CD4-positive, alpha-beta T cell (primary cell): ENCODE measurements around the gene ERLEC1. TPM values are rescaled to one million over a fixed set of nuclear protein-coding genes. Genes with fewer than 3 reads are reported as not detected.

Experiments
- ATAC-seq: fragments of 200-7000 bp; cut with Tn5 transposase; one replicate; pipeline ENCODE4 v1.10.0; 2022; ENCODE audit warnings: mild to moderate bottlenecking; ENCODE audit not compliant: poor library complexity
- CTCF ChIA-PET: fragments of 350-600 bp; sonication (Branson Sonifier 250); formaldehyde crosslinking; loops from one replicate; lab custom pipeline; 2021; ENCODE audit warnings: antibody characterized with exemption, inconsistent platforms; lab: Charles Lee
- POLR2A ChIA-PET: fragments of 350-600 bp; sonication (Branson Sonifier 250); formaldehyde crosslinking; loops from one replicate; lab custom pipeline; 2021; ENCODE audit warnings: antibody characterized with exemption, inconsistent platforms; lab: Charles Lee
- DNase-seq, 14 experiments: peaks; one replicate each; pipeline ENCODE4 v3.0.0-alpha.2; 2013 to 2020; ENCODE audit warnings: mixed read lengths in 2 of 14
- H3K27ac ChIP-seq, 2 donors: one replicate each; pipeline versions ENCODE4 v1.5.1 to v1.7.0; 2013; ENCODE audit warnings: low read length in 2 of 2, low read depth in 1 of 2, mild to moderate bottlenecking in 1 of 2
- H3K27me3 ChIP-seq, 2 experiments: 1 replicate in 1 of 2; 2 replicates in 1 of 2; pipeline versions ENCODE4 v1.6.1 to v1.7.0; 2013; ENCODE audit warnings: low read length in 2 of 2, control low read depth in 1 of 2, mild to moderate bottlenecking in 1 of 2, moderate library complexity in 1 of 2; ENCODE audit not compliant: insufficient read depth in 2 of 2, control insufficient read depth in 1 of 2
- H3K36me3 ChIP-seq: one replicate; pipeline ENCODE4 v1.6.1; 2013; ENCODE audit warnings: low read length, control low read depth; ENCODE audit not compliant: insufficient read depth
- H3K4me1 ChIP-seq: one replicate; pipeline ENCODE4 v1.6.1; 2013; ENCODE audit warnings: low read length, control low read depth; ENCODE audit not compliant: insufficient read depth
- H3K4me3 ChIP-seq: one replicate; pipeline ENCODE4 v1.5.1; 2013; ENCODE audit warnings: mild to moderate bottlenecking, low read length, moderate library complexity
- H3K9me3 ChIP-seq, 2 experiments: 1 replicate in 1 of 2; 2 replicates in 1 of 2; pipeline versions ENCODE4 v1.6.1 to v1.7.0; 2013; ENCODE audit warnings: low read length in 2 of 2, mild to moderate bottlenecking in 2 of 2, control low read depth in 1 of 2, moderate library complexity in 1 of 2; ENCODE audit not compliant: control insufficient read depth in 1 of 2, insufficient read depth in 1 of 2
- H3K27ac Mint-ChIP-seq: one replicate; pipeline ENCODE4 v1.8.0; 2020; ENCODE audit warnings: mixed read lengths
- H3K27me3 Mint-ChIP-seq: one replicate; pipeline ENCODE4 v1.8.0; 2021; ENCODE audit warnings: mixed read lengths
- H3K36me3 Mint-ChIP-seq: one replicate; pipeline ENCODE4 v1.8.0; 2021; ENCODE audit warnings: low read depth, mixed read lengths
- H3K4me1 Mint-ChIP-seq: one replicate; pipeline ENCODE4 v1.8.0; 2021; ENCODE audit warnings: low read depth, mixed read lengths
- H3K4me3 Mint-ChIP-seq: one replicate; pipeline ENCODE4 v1.8.0; 2020; ENCODE audit warnings: mild to moderate bottlenecking, mixed read lengths
- H3K9me3 Mint-ChIP-seq: one replicate; pipeline ENCODE4 v1.8.0; 2020; ENCODE audit warnings: mixed read lengths
- intact Hi-C, 2 experiments: fragments of 100-400 bp; cut with DNase I in 1 of 2; cut with micrococcal nuclease in 1 of 2; formaldehyde crosslinking; loops; one replicate each; pipeline versions ENCODE4 v1.15.1 to v1.9.0; 2023 to 2025; cut with DNase I, micrococcal nuclease
- total RNA-seq, 174 experiments: library from RNA in 2 of 174; stranded (reverse) in 2 of 174; gene quantifications; one replicate each; pipeline ENCODE4 v1.2.3 and lab custom pipeline; 2021 to 2026
- TF ChIP-seq, protein P1 (sequence below): fragments of 200-600 bp; IDR thresholded peaks from one replicate; pipeline ENCODE4 v1.8.0; 2022; ENCODE audit warnings: antibody characterized with exemption, mild to moderate bottlenecking

Gene ERLEC1
- total RNA-seq, 2 experiments from 2014 or later = 14.5 to 14.7 TPM

DNA sequence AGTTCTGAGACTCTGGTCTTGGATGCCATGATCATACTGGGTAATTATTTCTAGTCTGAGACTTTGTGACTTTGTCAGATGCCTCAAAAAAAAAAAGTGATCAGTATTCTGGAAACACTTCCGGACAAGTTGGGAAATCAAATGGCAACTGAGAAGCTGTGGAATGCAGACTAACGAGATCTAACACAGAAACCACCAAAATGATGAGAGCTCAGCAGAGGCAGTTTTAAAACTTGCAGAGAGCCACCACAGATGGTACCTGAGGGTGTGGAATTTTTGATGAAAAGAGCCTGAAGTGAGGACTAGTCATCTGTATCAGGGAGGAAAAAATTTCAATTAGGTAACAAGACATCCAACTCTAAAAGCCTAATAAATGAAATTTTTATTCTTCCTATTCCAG lies 78.4 kb downstream of the ERLEC1 start:
- ChIA-PET POLR2A (no interaction called here), CTCF (no interaction called here)
- Histone ChIP-seq H3K9me3 (no peaks in the 10 kb centered on the region), H3K4me1 (no peaks in the 10 kb centered on the region), H3K27me3 (no peaks in the 10 kb centered on the region), H3K36me3 (peaks cover 56% of the 10 kb centered on the region), H3K4me3 (no peak overlapping the region), H3K27ac (no peak overlapping the region)
- peaks cover 17% of the 10 kb centered on the region for H3K4me1 Mint-ChIP-seq
- no peak overlapping the region for H3K4me3 Mint-ChIP-seq
- DNase-seq = no peak
- intact Hi-C loops = no loop called here
- no peaks in the 10 kb centered on the region for H3K9me3 Mint-ChIP-seq
- TF ChIP-seq, protein P1, sequence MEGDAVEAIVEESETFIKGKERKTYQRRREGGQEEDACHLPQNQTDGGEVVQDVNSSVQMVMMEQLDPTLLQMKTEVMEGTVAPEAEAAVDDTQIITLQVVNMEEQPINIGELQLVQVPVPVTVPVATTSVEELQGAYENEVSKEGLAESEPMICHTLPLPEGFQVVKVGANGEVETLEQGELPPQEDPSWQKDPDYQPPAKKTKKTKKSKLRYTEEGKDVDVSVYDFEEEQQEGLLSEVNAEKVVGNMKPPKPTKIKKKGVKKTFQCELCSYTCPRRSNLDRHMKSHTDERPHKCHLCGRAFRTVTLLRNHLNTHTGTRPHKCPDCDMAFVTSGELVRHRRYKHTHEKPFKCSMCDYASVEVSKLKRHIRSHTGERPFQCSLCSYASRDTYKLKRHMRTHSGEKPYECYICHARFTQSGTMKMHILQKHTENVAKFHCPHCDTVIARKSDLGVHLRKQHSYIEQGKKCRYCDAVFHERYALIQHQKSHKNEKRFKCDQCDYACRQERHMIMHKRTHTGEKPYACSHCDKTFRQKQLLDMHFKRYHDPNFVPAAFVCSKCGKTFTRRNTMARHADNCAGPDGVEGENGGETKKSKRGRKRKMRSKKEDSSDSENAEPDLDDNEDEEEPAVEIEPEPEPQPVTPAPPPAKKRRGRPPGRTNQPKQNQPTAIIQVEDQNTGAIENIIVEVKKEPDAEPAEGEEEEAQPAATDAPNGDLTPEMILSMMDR = no peak
- H3K36me3 Mint-ChIP-seq = peaks cover 64% of the 10 kb centered on the region
- ATAC-seq = no peak
- no peak overlapping the region for H3K27ac Mint-ChIP-seq
- H3K27me3 Mint-ChIP-seq = no peaks in the 10 kb centered on the region

DNA sequence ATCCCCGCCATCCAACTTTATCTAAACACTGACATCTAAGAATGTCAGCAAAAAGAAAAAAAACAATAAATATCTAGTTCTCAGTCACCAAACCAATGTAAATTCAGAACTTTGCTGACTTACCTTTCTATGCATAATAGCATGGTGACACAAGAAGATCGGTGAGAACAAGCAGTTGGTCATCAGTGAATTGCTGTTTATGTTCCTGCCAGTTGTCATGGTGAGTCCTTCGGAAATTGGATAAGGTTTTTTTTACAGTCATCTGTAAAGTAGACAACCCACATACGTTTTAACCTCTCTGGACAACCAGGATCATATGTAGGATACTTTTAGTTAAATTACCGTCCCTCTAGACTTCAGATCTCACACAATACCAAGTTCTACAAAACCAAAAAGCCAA lies 79.1 kb downstream of the ERLEC1 start:
- POLR2A ChIA-PET = interaction anchor here (0.7 to 1.0 kb wide), 2 partner anchors 10 to 105 kb away, joined by 3 read pairs; partner anchors contain the start of gene PSME4

GRCh38 chr2:53867169-53867568 lies 80.3 kb downstream of the ERLEC1 start:
- H3K27me3 Mint-ChIP-seq = no peaks in the 10 kb centered on the region
- peaks cover 51% of the 10 kb centered on the region for H3K36me3 ChIP-seq
- POLR2A ChIA-PET = no interaction called here

More for the DNA sequence above, 79.1 kb downstream of the ERLEC1 start:
- intact Hi-C loops = no loop called here
- H3K36me3 Mint-ChIP-seq = peaks cover 57% of the 10 kb centered on the region
- no peak for DNase-seq
- H3K4me1 ChIP-seq = no peaks in the 10 kb centered on the region
- H3K9me3 Mint-ChIP-seq = no peaks in the 10 kb centered on the region
- no peak overlapping the region for H3K27ac Mint-ChIP-seq
- H3K4me3 Mint-ChIP-seq = no peak overlapping the region
- TF ChIP-seq, protein P1 = no peak
- H3K9me3 ChIP-seq = no peaks in the 10 kb centered on the region
- peaks cover 51% of the 10 kb centered on the region for H3K36me3 ChIP-seq
- ATAC-seq = no peak
- H3K4me1 Mint-ChIP-seq = peaks cover 17% of the 10 kb centered on the region
- CTCF ChIA-PET = no interaction called here
- no peaks in the 10 kb centered on the region for H3K27me3 Mint-ChIP-seq
- no peak overlapping the region for H3K4me3 ChIP-seq
- H3K27me3 ChIP-seq = no peaks in the 10 kb centered on the region
- H3K27ac ChIP-seq = no peak overlapping the region

More at GRCh38 chr2:53867169-53867568, 80.3 kb downstream of the ERLEC1 start:
- intact Hi-C loops = no loop called here
- Mint-ChIP-seq H3K27ac (no peak overlapping the region), H3K9me3 (no peaks in the 10 kb centered on the region), H3K4me3 (no peak overlapping the region), H3K4me1 (peaks cover 7% of the 10 kb centered on the region), H3K36me3 (peaks cover 60% of the 10 kb centered on the region)
- CTCF ChIA-PET = no interaction called here
- H3K27me3 ChIP-seq = no peaks in the 10 kb centered on the region
- TF ChIP-seq, protein P1 = no peak
- no peaks in the 10 kb centered on the region for H3K9me3 ChIP-seq
- no peaks in the 10 kb centered on the region for H3K4me1 ChIP-seq
- DNase-seq = no peak
- ATAC-seq = no peak
- no peak overlapping the region for H3K4me3 ChIP-seq
- no peak overlapping the region for H3K27ac ChIP-seq
